Right cardiac atrium (tissue), 5 donors: ENCODE results near the gene ATP2A2. TPM values are rescaled to one million over a fixed set of nuclear protein-coding genes. Genes with fewer than 3 reads are reported as not detected.
"Not testable (repeated sequence)": the region's sequence is repeated elsewhere in the genome, so short reads cannot be mapped to it uniquely, and the experiment has no call there.

Source experiments
- ATAC-seq, 2 donors: fragments of 200-7000 bp; cut with Tn5 transposase; one replicate each; pipeline versions ENCODE4 v1.8.0 to v1.9.1; 2020; ENCODE audit warnings: moderate library complexity in 2 of 2, mild to moderate bottlenecking in 1 of 2
- DNase-seq, 3 donors: peaks; one replicate each; pipeline ENCODE4 v3.0.0-alpha.2; 2020
- H3K27ac ChIP-seq: one replicate; pipeline ENCODE4 v1.5.1; 2013; ENCODE audit warnings: mild to moderate bottlenecking, low read length, control low read depth, moderate library complexity
- H3K27me3 ChIP-seq: one replicate; pipeline ENCODE4 v1.6.1; 2013; ENCODE audit not compliant: control insufficient read depth, insufficient read depth
- H3K4me1 ChIP-seq: one replicate; pipeline ENCODE4 v1.6.1; 2013; ENCODE audit warnings: low read length; ENCODE audit not compliant: control insufficient read depth, insufficient read depth
- H3K4me3 ChIP-seq: one replicate; pipeline ENCODE4 v1.5.1; 2013; ENCODE audit warnings: low read length, control low read depth
- H3K9me3 ChIP-seq: one replicate; pipeline ENCODE4 v1.6.1; 2013; ENCODE audit warnings: low read length; ENCODE audit not compliant: control insufficient read depth
- WGBS: extraction: QIAGEN DNeasy Blood & Tissue Kit; methylation state at CpG from one replicate; pipeline ENCODE4 v1.1.7; 2013; 5-methylcytosine and 5-hydroxymethylcytosine counted together
- intact Hi-C, 4 donors: fragments of 100-400 bp; cut with DNase I; formaldehyde crosslinking; loops; one replicate each; pipeline versions ENCODE4 v1.11.0 to v1.14.0; 2022 to 2023
- polyA plus RNA-seq: library from polyadenylated mRNA; stranded (reverse); fragments of 200-250 nt; gene quantifications from one replicate; pipeline ENCODE4 v1.2.3, GENCODE V29; 2013
- total RNA-seq, 4 donors: library from RNA; stranded (reverse); fragmentation: NEBNext Ultra II Directional; extraction: Animal tissue kit (Norgen Biotek cat#: 25700); gene quantifications; one replicate each; pipeline ENCODE4 v1.2.1, GENCODE V29; 2021
- donor health status: healthy with polysubstance abuse.
- donor health status: DM: no; HTN: yes; CAD: no.
- donor health status: DM: no; HTN: no; CAD: no.
- donor health status: DM: no; HTN: yes; CAD: no; lungs with severe emphysema.
- donor health status: DM: yes; HTN: yes; CAD: no.

ATP2A2 gene
- total and polyA plus RNA-seq, 5 donors, result 1,499 to 3,920 (median 2,840) TPM

GRCh38 chr12:110329710-110330109 lies 48.7 kb downstream of the ATP2A2 start:
- ATAC-seq (no peak), DNase-seq (no peak)
- WGBS, result 82% methylated on average over 4 of the region's 4 CpGs
- Histone ChIP-seq H3K27ac (no peak overlapping the region), H3K9me3 (no peaks in the 10 kb centered on the region), H3K4me3 (no peak overlapping the region), H3K27me3 (no peaks in the 10 kb centered on the region), H3K4me1 (peaks cover 1% of the 10 kb centered on the region)
- intact Hi-C loops, result no loop called here

GRCh38 chr12:110330124-110330523 lies 49.1 kb downstream of the ATP2A2 start:
- no peak overlapping the region for H3K27ac ChIP-seq
- DNase-seq (no peak), ATAC-seq (no peak)
- H3K4me3 ChIP-seq, result no peak overlapping the region
- no peaks in the 10 kb centered on the region for H3K27me3 ChIP-seq
- no peaks in the 10 kb centered on the region for H3K9me3 ChIP-seq
- H3K4me1 ChIP-seq, result no peaks in the 10 kb centered on the region
- WGBS, result 62% methylated on average over 3 of the region's 3 CpGs
- intact Hi-C loops, result no loop called here

GRCh38 chr12:110330544-110330943 lies 49.5 kb downstream of the ATP2A2 start:
- no peak for ATAC-seq
- Histone ChIP-seq H3K27me3 (no peaks in the 10 kb centered on the region), H3K4me1 (no peaks in the 10 kb centered on the region), H3K9me3 (no peaks in the 10 kb centered on the region), H3K27ac (no peak overlapping the region), H3K4me3 (no peak overlapping the region)
- intact Hi-C loops, result no loop called here
- no peak for DNase-seq

GRCh38 chr12:110333201-110333600 lies 52.2 kb downstream of the ATP2A2 start:
- Histone ChIP-seq H3K4me3 (no peak overlapping the region), H3K9me3 (no peaks in the 10 kb centered on the region), H3K27me3 (no peaks in the 10 kb centered on the region), H3K4me1 (peaks cover 5% of the 10 kb centered on the region), H3K27ac (no peak overlapping the region)
- intact Hi-C loops, result no loop called here
- no peak for ATAC-seq
- no peak for DNase-seq

- H3K9me3 ChIP-seq, result no peaks in the 10 kb centered on the region
- peaks cover 5% of the 10 kb centered on the region for H3K4me1 ChIP-seq
- intact Hi-C loops, result no loop called here
- no peaks in the 10 kb centered on the region for H3K27me3 ChIP-seq
- WGBS, result 71% methylated on average over 4 of the region's 4 CpGs
- no peak overlapping the region for H3K27ac ChIP-seq
- ATAC-seq, result no peak
- no peak for DNase-seq
- H3K4me3 ChIP-seq, result no peak overlapping the region
Measured at GRCh38 chr12:110335481-110336045, 54.5 kb downstream of the ATP2A2 start.

GRCh38 chr12:110337912-110338710 lies 57.1 kb downstream of the ATP2A2 start:
- no peaks in the 10 kb centered on the region for H3K9me3 ChIP-seq
- no peak overlapping the region for H3K4me3 ChIP-seq
- H3K27ac ChIP-seq, result no peak overlapping the region
- no peak for DNase-seq
- 75% methylated on average over 11 of the region's 11 CpGs for WGBS
- H3K27me3 ChIP-seq, result no peaks in the 10 kb centered on the region
- ATAC-seq, result no peak
- H3K4me1 ChIP-seq, result peaks cover 5% of the 10 kb centered on the region
- intact Hi-C loops, result no loop called here

- 72% methylated on average over 3 of the region's 3 CpGs for WGBS
- DNase-seq, result no peak
- Histone ChIP-seq H3K4me3 (no peak overlapping the region), H3K9me3 (no peaks in the 10 kb centered on the region), H3K27ac (no peak overlapping the region), H3K27me3 (no peaks in the 10 kb centered on the region), H3K4me1 (peaks cover 5% of the 10 kb centered on the region)
- no peak for ATAC-seq
- intact Hi-C loops, result no loop called here
Measured at GRCh38 chr12:110338754-110339153, 57.7 kb downstream of the ATP2A2 start.

GRCh38 chr12:110339184-110339952 lies 58.3 kb downstream of the ATP2A2 start:
- ATAC-seq, result peak in 1 of 2 donors; percentile 7

GRCh38 chr12:110340261-110340660 lies 59.2 kb downstream of the ATP2A2 start:
- H3K9me3 ChIP-seq, H3K27me3 ChIP-seq, DNase-seq, ATAC-seq, H3K27ac ChIP-seq, H3K4me1 ChIP-seq, H3K4me3 ChIP-seq, intact Hi-C loops: not testable (repeated sequence)
- WGBS, result 88% methylated on average over 8 of the region's 8 CpGs

More at GRCh38 chr12:110339184-110339952, 58.3 kb downstream of the ATP2A2 start:
- no peak overlapping the region for H3K4me3 ChIP-seq
- intact Hi-C loops, result no loop called here
- H3K27me3 ChIP-seq, result no peaks in the 10 kb centered on the region
- peak overlapping the region; percentile 13 for H3K27ac ChIP-seq
- 59% methylated on average over 8 of the region's 8 CpGs for WGBS
- no peak for DNase-seq
- no peaks in the 10 kb centered on the region for H3K9me3 ChIP-seq
- H3K4me1 ChIP-seq, result peaks cover 5% of the 10 kb centered on the region

- intact Hi-C loops, result no loop called here
- DNase-seq (no peak), ATAC-seq (no peak)
- Histone ChIP-seq H3K9me3 (no peaks in the 10 kb centered on the region), H3K27me3 (no peaks in the 10 kb centered on the region), H3K27ac (no peak overlapping the region), H3K4me1 (peaks cover 5% of the 10 kb centered on the region), H3K4me3 (no peak overlapping the region)
- WGBS, result 79% methylated on average over 18 of the region's 18 CpGs
Measured at GRCh38 chr12:110340706-110341105, 59.7 kb downstream of the ATP2A2 start.

- Histone ChIP-seq H3K4me3 (no peak overlapping the region), H3K27me3 (no peaks in the 10 kb centered on the region), H3K4me1 (peaks cover 3% of the 10 kb centered on the region), H3K27ac (no peak overlapping the region), H3K9me3 (no peaks in the 10 kb centered on the region)
- 76% methylated on average over 15 of the region's 15 CpGs for WGBS
- intact Hi-C loops, result no loop called here
- ATAC-seq, result no peak
- no peak for DNase-seq
Measured at GRCh38 chr12:110342157-110342556, 61.1 kb downstream of the ATP2A2 start.
